ENCODE results near the gene MPND.

The MPND gene

DNA sequence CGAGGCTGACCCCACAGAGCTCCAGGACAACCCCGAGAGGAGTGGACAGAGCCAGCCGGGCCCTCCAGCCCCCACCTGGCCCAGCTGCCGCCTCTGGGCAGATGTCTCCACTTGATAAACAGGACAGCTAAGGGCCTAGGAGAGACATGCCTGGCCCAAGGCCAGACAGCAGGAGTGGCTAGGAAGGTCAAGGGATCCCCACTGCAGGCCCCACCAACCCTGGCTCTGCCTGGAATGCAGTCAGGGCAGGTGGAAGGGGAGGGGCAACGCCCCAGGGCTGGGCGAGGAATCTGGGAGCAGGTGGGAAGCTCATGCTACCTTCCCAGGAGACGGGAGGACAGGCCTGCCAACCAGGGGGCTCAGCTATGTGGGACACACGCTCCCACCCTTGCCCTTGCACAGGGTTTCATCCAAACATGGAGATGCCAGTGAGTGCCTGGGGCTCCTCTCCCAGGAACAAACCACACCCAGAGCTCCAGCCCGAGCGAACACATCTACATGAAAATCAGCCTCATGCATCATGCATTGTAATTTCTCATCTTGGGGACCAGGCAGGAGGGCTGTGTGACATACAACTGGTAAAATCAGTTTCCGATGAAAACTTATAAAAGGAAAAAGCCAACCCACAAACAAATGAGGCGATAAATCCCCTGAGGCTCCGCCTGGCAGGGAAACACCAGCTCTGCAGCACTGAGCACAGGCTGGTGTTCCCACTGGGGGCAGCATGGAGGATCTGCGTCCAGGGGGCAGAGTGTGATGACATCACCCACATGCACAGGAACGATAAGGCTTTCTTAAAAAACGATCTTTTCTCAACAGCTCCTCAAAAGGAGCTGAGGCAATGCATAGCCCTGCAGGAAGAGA, 32.0 kb downstream of the MPND start:
- in situ Hi-C loops (cut with HindIII; ENCODE audit: low sequenced_read_pairs): no loop called here

DNA sequence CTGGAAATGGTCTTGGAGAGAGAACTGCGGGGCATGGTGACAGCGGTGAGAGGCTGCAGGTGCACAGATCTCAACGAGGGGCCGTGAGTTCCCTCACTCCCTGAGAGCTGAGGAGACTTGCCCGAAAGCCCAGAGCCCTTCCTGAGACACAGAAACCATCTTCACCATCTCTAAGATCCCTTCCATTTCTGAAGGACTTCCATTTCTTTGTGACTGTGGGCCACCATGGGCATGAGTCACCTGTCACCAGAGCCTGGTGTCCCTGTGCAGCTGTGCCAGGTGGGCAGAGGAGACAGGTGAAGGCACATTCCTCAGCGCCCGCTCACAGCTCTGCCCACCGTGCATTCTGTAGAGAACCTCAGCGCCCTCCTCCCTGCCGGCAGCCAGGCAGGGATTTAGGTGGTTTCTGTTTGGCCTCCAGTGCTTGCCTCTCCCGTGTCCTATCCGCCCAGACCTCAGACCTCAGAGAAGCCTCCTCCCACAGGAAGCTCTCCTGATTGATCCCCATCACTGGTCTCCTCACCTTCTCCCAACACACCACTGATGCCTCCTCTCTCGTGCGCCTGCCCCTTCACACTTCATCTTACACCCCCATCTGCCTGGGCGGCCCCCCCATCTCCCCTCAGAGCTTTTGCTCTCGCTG, 32.8 kb downstream of the MPND start:
- in situ Hi-C loops (cut with HindIII; ENCODE audit: low sequenced_read_pairs): no loop called here

DNA sequence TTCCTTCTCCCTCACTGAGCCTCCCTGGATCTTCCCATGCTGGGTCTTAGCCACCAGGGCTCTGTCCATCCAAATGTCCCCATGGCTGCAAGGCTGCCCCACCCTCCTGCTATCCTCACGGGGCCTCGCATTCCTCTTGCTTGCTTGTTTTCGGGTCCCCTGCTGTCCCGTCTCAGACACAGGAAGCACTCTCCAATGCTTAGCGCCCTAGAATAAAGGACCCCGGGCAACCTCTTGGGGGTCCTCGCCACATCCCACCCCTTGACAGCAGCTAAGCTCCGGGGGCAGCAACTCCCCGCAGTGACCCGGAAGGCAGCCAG, 33.3 kb downstream of the MPND start:
- in situ Hi-C loops (cut with HindIII; ENCODE audit: low sequenced_read_pairs): no loop called here

DNA sequence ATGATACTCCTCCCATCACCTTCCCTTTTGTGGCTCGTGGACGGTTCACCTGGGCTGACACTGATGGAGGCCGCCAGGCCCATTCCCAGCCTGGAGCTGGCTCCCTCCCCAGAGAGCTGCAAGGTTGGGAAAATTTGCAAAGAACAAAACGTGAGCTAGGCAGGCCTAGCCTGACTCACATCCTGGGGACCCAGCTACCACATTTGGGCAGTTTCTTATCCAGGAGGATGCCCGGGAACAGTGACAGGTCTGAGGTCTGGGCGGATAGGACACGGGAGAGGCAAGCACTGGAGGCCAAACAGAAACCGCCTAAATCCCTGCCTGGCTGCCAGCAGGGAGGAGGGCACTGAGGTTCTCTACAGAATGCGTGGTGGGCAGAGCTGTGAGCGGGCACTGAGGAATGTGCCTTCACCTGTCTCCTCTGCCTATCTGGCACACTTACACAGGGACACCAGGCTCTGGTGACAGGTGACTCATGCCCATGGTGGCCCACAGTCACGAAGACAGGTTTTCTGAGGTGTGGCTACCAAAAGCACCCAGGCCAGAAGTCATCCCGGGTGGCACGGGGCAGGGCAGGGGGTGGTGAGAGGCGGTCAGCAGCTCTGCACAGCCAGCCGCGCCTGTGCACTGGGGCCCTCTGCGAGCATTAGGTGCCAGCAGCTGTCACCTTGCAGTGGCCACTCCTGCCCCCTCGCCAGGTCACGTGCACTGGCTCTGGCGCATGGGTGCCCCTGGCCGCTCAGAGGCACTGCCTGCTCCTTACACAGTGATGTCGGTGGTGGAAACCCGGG, 33.8 kb downstream of the MPND start:
- in situ Hi-C loops (cut with HindIII; ENCODE audit: low sequenced_read_pairs): no loop called here

DNA sequence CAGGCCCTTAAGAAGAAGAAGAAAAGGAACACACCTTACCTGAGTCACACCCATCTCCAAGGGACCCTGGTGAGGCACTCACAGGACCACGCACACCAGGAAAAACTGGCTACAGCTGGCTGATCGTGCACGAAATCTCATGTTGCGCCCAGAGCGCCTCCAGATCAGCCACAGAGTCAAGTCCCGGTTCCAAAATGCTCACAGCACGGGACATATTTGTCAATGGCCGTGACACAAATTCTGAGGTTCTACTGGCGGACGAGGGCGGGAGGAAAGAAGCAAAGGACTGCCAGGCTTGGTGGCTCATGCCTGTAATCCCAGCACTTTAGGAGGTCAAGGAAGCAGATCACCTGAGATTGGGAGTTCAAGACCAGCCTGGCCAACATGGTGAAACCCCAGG, 35.5 kb downstream of the MPND start:
- in situ Hi-C loops (cut with HindIII; ENCODE audit: low sequenced_read_pairs): no loop called here

DNA sequence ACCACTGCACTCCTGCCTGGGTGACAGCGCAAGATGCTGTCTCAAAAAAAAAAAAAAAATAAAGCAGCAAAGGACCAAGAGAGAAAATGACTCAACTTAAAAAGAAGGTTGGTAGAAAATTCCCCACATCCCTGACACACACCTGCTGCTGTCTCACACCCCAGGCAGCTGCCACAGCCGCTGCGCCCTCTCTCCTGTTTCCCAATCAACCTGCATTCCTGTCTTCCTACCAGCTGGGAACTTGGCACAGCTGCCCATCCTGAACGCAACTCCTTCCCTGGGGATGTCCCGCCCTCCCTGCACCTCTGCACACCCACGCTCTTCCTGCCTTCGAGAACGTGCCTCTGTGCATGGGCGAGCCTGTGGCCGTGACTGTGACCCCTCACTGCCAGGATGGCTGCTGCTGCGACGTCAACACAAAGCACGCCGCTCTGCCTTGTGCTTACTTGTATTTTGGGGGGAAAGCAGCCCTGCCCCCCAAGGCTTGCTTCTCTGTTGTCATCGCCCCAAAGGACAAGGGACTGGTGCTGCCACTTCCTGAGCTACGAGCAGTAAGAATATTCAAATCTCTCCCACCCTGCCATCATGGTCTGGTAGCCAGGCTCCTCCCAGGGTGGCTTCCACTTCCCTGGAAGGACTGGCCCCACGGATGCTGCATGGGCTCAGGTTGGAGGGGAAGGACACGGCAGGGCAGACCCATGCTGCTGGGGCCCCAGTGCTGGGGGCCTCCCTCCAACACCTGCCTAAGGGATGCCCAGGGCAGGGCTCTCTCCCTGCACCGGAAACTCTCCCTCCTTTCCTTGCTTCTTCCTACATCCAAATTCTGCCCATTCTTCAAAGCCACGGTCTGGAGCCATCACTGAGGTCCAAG, 36.3 kb downstream of the MPND start:
- in situ Hi-C loops (cut with HindIII; ENCODE audit: low sequenced_read_pairs): no loop called here

DNA sequence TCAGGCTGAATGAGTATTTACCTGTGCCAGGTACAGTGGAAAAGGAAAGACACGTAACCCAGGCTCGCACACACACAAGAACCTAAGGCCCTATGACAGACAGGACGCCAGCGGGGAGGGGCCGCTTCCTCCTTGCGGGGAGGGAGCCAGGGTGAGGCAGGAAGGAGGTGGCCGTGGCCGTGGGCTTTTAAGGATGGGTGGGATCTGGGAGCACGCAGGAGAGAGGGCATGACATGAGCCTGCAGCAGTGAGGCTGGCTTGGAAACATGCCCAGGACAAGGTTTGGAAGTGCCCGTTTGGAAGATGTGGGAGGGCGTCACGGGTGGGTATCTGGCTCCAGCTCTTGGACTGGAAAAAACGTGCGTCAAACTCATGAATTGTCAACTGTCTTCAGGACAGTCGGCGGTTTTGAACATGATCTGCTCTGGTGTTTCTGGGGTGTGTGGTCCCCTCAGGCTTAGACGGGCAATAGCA, 36.9 kb downstream of the MPND start:
- in situ Hi-C loops (cut with HindIII; ENCODE audit: low sequenced_read_pairs): no loop called here

DNA sequence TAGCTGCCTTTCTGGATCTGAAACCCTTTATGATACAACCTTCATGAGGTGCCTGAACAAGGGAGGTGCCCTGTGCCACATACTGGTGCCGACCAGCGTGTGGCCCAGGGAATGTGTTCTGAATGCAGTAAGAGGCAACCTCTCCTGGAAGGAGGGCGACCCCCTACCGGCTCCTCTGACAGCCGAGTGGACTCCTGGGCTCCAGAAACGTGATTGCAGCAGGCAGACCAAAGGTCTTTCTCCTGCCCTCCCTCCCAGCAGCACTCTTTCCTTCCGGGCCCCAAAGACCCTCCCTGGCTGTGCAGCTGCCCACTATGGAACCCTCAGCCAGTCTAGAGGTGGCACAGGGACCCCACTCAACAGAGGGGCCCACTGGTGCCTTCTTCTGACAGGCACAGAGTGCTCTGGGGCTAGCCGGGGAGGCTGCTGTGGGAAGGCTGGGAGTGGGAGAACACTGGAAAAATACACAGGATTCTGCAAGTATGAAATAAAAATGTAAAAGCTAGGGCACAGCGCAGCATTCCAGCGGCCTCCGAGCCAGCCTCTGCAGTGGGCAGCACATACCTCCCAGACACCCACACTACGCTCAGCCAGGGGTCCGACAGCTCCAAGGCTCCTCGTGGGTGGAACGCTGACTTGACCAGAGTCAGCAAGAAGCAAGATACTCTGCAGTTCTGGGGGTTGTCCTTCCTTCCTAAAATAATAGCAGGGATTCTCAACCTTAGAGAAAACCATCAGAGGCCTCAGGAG, 42.1 kb downstream of the MPND start:
- in situ Hi-C loops (cut with HindIII; ENCODE audit: low sequenced_read_pairs): no loop called here

DNA sequence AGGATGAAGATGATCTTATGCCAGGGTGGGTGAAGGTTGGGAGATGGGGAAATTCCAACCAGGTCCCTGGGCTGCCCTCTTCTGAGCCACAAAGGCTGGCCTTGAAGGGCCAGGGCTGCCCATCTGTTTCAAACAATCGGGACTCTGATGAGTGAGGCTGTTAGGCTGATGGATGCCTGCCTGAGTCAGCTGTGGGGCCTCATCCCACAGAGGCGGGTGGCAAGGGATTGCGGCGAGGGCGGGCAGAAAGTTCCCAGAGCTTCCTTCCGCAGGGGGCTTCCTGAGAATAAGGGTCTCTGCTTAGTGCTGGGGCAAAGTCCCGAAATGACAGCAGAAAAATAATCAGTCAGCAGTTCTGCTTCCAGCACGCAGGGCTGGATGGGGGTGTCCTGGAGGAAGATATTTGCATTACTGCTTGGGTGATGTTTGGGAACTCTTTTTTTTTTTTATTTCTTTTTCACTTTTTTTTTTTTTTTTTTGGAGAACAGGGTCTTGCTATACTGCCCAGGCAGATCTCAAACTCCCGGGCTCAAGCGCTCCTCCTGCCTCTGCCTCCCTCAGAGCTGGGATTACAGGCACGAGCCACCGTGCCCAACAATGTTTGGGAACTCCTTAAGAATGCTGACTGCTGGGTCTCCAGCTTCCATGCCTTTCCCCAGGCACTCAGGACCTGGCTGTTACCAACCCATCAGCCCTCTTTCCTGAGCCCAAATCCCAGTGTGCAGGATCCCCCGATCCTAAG, 42.9 kb downstream of the MPND start:
- in situ Hi-C loops (cut with HindIII; ENCODE audit: low sequenced_read_pairs): no loop called here

DNA sequence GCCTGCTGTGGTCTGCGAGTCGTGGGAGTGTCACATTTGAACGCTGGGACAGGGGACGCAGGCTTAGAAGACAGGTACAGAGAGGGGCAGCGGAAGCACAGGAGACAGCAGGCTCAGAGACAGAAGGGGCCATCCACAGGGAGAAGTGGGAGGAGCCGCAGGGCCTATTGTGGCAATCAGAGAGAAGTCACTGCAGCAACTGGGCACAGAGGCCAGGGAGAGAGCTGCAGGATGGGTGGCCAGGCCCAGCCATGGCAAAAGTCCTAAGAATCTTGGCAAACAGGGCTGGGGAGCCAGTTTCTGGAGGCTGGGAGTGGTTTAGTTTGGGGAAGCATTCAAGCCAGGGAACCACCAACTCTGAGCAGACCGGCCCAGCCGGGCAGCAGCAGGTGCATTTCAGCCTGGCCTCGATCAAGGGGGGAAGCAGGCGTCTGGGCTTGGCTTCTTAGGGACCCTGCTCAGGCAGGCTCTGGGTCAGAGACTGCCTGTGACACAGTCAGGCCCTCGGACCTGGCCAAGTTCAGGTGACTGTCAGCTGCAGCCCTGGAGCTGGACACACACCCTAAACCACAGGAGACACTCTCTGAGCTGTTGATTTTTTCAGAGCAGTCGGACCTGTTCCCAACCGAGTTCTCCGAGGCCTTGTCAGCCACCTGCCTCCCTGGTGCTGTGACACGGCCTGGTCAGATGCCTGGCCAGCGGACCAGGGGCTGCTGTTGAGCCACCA, 45.1 kb downstream of the MPND start:
- in situ Hi-C loops (cut with HindIII; ENCODE audit: low sequenced_read_pairs): no loop called here

DNA sequence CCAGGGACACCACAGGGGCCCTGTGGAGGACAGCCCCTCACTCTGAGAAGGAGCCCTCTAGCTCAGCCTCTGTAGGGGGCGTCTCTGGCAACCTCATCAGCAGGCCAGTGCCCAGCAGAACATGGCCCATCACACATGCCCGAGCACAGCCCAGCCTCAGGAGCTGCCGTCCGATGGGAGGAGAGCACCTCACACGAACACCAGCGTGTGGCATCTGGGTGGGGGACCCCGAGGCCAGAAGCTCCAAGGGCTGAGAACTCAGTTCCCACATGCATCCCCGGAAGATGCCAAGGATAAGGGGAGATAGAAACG, 45.7 kb downstream of the MPND start:
- in situ Hi-C loops (cut with HindIII; ENCODE audit: low sequenced_read_pairs): no loop called here

DNA sequence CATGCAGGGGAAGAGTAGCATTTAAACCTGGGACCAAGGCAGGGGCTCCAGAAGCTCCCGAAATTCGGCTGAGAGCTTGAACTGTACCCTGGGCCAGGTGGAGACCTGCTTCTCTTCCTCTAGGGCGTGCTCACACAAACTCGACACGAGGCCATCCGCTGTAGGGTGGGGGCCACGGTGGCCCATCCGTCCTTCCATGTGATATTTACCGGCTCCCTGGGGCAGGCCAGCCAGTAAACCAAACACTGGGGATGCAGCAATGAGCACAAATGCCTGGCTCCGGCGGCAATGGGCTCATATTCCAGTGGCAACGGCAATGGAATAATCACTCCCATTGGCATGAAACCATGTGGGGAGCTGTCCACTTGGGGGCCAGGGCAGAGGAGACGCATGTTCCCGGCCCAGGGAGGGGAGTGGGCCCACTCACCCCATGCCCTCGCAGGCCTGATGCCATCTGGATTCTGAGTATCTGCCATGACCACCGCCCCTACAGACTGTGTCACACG, 46.2 kb downstream of the MPND start:
- in situ Hi-C loops (cut with HindIII; ENCODE audit: low sequenced_read_pairs): no loop called here

DNA sequence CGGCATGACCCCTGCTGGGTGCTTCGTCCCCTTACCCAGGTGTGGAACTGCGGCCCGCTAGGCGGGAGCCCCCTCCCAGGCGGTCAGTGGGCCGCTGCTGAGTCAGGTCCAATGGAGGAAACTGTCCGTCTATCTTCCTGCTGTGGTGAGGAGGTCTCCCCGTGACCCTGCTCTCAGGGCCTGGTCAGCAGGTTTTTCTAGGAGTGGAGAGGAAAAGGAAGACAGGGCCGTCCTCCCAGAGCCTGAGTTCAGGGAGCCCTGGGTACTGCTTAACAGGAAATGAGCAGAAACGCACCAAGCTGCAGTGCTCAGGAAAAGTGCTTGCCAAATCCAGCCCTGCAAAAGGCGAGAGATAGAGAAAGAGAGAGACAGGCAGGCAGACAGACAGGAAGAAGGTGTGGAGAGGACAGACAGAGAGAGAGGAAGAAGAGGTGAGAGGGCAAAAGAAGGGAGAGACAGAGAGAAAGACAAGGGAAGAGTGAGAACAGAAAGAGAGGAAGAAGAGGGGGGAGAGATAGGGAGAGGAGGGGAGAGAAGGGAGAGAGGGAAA, 46.7 kb downstream of the MPND start:
- in situ Hi-C loops (cut with HindIII; ENCODE audit: low sequenced_read_pairs): no loop called here

DNA sequence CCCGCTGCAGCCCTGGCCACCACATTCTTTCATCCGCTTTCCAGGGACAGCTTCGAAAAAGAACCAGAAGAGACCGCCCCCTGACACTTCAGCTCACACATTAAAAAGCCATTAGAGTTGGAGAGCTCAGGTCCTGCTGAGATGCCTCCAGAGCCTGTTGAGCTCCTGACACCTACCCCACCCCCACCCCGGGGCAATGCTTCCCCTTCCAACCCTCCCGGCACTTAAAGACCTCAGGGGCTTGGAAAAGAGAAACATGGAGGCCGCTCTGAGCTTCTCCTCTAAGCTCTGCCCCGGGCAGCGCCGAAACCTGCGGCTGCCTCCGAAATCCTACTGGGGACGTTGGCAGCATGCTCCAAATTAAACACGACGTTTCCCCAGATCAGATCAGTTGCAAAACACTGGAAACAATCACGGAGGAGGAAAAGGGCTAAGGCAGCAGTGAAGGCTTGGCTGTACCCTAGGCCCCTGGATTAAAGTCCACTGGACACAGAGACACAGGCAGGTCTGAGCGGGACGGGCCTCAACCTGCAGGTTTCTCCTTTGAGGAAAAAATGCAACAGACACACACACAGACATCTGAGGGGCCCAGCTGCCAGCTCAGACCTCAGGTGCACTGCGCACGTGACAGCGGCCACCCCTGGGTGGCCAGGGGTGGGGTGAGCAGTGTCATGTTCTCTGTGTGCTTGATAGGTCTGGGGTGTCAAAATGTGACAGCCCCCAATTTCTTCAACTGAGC, 47.4 kb downstream of the MPND start:
- in situ Hi-C loops (cut with HindIII; ENCODE audit: low sequenced_read_pairs): no loop called here

DNA sequence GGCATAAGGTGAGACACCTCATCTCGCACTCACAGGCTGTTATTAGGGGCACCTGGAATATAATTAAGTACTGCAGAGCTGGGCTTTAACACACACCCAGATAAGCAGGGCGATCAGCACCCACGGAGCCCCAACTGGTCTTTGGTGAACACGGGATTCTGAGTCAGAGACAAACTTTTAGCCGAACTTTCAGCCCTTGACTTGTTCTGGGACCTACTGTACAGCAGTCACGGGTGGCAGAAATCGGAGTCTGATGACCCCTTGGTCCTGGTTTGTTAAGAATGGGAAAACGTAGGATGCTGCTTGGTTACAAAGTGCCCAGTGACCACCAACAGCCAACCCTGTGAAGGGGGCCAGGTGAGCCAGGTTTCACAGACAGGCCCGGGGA, 47.9 kb downstream of the MPND start:
- in situ Hi-C loops (cut with HindIII; ENCODE audit: low sequenced_read_pairs): no loop called here

DNA sequence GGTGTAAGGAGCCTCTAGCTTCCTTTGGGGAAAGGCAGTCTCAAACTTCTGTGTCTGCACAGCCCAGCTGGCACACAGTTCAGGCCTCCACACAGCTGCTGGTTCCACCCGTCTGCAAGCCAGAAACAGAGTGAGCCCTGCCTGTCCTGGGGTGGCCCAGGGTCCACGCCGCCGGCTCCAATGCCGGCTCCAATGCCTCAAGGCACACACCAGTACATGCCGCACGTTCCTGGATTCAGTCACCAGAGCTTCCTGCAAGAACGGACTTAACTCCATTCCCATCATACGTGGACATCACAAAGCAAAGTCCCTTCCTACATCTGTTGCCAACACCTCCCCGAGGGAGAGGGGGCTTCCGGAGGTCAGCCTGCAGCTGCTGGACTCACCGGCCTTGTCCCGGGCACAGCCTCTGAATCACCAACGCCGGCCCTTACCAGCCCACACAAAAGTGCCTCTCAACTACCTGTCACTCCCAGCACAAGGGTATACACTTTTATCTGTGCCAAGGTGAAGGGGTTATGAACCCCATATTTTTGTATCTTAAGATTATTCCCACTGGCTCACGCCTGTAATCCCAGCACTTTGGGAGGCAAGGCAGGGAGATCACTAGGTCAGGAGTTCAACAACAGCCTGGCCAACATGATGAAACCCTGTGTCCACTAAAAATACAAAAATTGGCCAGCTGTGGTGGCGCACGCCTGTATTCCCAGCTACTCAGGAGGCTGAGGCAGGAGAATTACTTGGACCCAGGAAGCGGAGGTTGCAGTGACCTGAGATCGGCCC, 48.5 kb downstream of the MPND start:
- in situ Hi-C loops (cut with HindIII; ENCODE audit: low sequenced_read_pairs): no loop called here

DNA sequence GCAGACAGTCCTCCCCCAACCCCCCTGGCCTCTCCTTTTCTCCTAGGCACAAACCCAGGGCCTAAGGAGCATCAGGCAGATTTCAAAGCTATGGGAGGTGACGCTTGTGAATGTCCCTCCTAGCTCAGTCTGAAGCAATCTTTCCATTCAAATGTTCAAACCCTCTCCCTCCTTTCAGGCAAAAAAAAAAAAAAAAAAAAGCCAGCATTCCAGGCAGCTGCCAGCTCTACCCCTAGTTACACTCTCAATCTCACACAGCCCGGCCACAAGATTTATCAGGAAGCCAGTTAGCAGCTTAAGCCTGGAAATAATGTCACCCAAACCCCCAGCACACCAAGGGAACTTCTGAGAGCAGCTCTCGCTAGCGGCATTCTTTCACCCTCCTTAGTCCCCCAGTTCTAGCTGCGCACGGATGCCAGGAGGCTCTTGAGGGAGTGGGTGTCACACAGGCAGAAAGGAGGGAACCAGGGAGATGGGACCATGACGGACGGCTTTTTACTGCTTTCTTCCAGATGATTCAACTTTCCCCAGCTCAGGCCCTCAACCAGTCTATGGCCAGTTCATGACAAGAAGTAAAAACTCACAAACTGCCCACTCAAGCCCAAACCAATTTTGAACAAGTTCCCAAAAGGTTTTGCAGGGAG, 50.7 kb downstream of the MPND start:
- in situ Hi-C loops (cut with HindIII; ENCODE audit: low sequenced_read_pairs): no loop called here
